Measurements from ENCODE around the gene IMMP2L.

Gene IMMP2L

GRCh38 chr7:111041577-111041976, 520.7 kb downstream of the IMMP2L start:
- TF ChIP-seq CTCF (IDR thresholded peaks at IDR 0.05; ENCODE audit: borderline replicate concordance, insufficient read depth, low read depth, low read length), result no peak
- no peak overlapping the region for H3K4me3 ChIP-seq (ENCODE audit: low read depth, low read length)

- no peak for TF ChIP-seq CTCF (IDR thresholded peaks at IDR 0.05; ENCODE audit: borderline replicate concordance, insufficient read depth, low read depth, low read length)
These were observed 524.1 kb downstream of the IMMP2L start for GRCh38 chr7:111038185-111038584.

GRCh38 chr7:111031916-111032315, 530.4 kb downstream of the IMMP2L start:
- no peak overlapping the region for H3K4me3 ChIP-seq (ENCODE audit: low read depth, low read length)
- TF ChIP-seq CTCF (IDR thresholded peaks at IDR 0.05; ENCODE audit: borderline replicate concordance, insufficient read depth, low read depth, low read length), result no peak

More at GRCh38 chr7:111038185-111038584, 524.1 kb downstream of the IMMP2L start:
- H3K4me3 ChIP-seq (ENCODE audit: low read depth, low read length), result no peak overlapping the region

GRCh38 chr7:111030336-111030735, 532.0 kb downstream of the IMMP2L start:
- no peak overlapping the region for H3K4me3 ChIP-seq (ENCODE audit: low read depth, low read length)

GRCh38 chr7:111029574-111030251, 532.6 kb downstream of the IMMP2L start:
- no peak overlapping the region for H3K4me3 ChIP-seq (ENCODE audit: low read depth, low read length)
- no peak for TF ChIP-seq CTCF (IDR thresholded peaks at IDR 0.05; ENCODE audit: borderline replicate concordance, insufficient read depth, low read depth, low read length)

More at GRCh38 chr7:111030336-111030735, 532.0 kb downstream of the IMMP2L start:
- TF ChIP-seq CTCF (IDR thresholded peaks at IDR 0.05; ENCODE audit: borderline replicate concordance, insufficient read depth, low read depth, low read length), result no peak

- no peak overlapping the region for H3K4me3 ChIP-seq (ENCODE audit: low read depth, low read length)
- no peak for TF ChIP-seq CTCF (IDR thresholded peaks at IDR 0.05; ENCODE audit: borderline replicate concordance, insufficient read depth, low read depth, low read length)
These were observed 533.1 kb downstream of the IMMP2L start for GRCh38 chr7:111029141-111029572.

GRCh38 chr7:111027396-111027795, 534.9 kb downstream of the IMMP2L start:
- TF ChIP-seq CTCF (IDR thresholded peaks at IDR 0.05; ENCODE audit: borderline replicate concordance, insufficient read depth, low read depth, low read length), result no peak
- H3K4me3 ChIP-seq (ENCODE audit: low read depth, low read length), result no peak overlapping the region

Data from GM12875 (cell line).